GM12872 (cell line): ENCODE results near the gene NR0B1.

Experiments
- TF ChIP-seq, protein P1 (sequence below): IDR thresholded peaks from 3 replicates; pipeline ENCODE4 v1.5.1; 2011; ENCODE audit warnings: low read depth, mild to moderate bottlenecking, low read length, moderate library complexity; ENCODE audit not compliant: insufficient read depth

Gene NR0B1

DNA sequence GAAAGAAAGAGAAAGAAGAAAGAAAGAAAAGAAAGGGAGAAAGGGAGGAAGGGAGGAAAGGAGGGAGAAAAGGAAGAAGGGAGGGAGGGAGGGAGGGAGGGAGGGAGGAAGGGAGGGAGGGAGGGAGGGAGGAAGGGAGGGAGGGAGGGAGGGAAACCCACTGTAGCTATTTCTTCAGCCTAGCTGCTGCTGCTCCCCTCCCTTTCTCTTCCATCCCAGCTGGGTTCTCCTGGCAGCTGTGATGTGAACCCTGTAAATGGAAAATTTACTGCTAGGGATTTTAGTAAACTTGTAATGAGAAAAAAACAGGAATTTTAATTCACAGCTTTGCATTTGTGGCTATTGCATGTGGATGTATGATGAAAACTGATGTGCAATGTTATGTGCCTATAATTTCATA, 8.0 kb downstream of the NR0B1 start:
- TF ChIP-seq, protein P1, sequence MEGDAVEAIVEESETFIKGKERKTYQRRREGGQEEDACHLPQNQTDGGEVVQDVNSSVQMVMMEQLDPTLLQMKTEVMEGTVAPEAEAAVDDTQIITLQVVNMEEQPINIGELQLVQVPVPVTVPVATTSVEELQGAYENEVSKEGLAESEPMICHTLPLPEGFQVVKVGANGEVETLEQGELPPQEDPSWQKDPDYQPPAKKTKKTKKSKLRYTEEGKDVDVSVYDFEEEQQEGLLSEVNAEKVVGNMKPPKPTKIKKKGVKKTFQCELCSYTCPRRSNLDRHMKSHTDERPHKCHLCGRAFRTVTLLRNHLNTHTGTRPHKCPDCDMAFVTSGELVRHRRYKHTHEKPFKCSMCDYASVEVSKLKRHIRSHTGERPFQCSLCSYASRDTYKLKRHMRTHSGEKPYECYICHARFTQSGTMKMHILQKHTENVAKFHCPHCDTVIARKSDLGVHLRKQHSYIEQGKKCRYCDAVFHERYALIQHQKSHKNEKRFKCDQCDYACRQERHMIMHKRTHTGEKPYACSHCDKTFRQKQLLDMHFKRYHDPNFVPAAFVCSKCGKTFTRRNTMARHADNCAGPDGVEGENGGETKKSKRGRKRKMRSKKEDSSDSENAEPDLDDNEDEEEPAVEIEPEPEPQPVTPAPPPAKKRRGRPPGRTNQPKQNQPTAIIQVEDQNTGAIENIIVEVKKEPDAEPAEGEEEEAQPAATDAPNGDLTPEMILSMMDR: no peak

DNA sequence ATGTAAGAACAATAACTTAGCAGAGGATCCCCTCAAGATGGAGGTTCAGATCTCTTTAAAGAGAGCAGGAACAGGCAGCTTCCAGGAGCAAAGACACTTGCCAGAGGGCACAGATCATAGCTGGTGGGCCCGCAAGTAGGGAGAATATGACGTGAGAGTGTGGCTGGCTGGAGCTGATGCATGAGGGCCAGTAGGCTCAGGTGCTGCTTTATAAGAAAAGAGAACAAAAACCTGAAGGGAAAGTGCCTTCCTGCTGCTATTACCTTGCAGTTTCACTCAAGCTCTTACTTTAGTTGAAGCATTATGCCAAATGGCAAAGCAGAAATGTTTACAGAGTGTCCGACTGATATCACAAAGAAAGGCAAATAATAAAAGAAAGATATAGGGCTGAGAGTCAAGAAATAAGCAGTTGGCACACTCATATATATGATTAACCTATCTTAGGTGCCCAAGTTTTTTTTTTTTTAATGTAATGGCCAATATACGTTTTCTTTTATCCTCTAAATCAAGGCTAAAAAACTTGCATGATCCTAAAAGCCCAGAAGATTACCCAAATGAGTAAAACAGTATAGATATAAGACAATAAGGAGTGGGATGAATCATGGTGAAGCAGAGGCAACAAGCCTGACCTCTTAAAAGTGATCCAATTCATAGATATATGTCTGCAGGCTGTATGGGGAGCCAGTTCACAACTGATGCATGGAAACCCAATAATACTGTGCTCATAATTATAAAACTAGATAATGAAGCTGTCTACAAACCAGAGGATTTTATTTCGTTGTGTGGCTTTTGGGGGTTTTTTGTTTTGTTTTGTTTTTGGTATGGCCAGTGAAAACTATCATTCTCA, 12.6 kb downstream of the NR0B1 start:
- TF ChIP-seq, protein P1: no peak

DNA sequence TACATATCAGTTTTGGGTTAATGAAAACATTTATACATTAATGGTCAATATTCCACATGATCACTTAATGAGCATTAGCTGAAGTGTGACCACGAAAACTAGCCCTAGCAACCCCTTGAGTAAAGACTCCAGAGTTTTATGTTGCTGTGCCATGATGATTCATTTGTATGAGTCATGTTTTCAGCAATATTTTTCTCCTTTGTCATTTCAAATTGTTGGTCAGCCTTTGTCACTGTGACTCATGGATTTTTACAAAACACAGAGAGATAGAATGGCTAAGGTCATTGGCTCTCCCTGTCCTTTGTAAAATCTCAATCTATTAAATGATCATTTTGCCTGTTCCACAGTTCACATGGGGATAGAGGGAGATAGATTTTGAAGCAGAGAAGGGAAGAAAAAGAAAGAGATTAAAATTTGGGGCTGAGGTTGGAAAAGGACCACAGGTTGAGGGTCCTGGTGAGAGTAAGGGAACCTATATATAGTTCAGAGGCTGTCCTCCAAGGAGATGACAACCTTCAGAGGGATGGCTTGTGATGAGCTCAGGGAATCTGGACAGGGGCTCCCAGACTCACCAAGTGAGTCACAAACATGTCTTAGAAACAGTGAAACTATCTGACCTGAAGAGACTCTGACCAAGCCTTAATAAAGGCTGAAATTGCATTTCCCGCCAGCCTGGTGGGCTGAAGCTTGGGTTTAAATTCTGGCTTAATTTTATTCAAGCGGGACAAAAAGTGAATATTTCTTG, 25.6 kb downstream of the NR0B1 start:
- TF ChIP-seq, protein P1: no peak

DNA sequence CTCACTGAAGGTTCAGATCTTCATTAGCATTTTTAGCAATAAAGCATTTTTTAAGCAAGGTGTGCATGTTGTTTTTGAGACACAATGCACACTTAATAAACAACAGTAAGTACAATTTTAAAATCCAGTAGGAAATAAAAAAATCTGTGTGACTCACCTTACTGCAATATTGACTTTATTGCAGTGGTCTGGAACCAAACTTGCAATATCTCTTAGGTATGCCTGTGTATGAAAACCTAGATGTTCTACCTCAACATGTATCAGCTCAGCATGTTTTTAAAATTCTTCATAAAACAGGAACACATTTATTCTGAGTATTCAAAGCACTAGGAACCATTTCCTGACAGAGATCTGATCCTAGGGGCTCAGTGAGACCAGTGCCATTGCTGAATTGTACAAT, 26.7 kb downstream of the NR0B1 start:
- TF ChIP-seq, protein P1: no peak

DNA sequence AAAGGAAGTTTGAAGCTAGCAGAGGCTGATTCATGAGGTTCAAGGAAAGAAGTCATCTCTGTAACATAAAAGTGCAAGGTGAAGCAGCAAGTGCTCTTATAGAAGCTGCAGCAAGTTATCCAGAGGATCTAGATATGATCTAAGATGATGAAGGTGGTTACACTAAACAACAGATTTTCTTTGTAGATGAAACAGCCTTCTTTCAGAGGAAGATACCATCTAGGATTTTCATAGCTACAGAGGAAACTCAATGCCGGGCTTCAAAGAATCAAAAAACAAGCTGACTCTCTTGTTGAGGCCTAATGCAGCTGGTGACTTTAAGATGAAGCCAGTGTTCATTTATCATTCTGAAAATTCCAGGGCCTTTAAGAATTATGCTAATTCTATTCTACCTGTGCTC, 28.8 kb downstream of the NR0B1 start:
- TF ChIP-seq, protein P1: no peak

DNA sequence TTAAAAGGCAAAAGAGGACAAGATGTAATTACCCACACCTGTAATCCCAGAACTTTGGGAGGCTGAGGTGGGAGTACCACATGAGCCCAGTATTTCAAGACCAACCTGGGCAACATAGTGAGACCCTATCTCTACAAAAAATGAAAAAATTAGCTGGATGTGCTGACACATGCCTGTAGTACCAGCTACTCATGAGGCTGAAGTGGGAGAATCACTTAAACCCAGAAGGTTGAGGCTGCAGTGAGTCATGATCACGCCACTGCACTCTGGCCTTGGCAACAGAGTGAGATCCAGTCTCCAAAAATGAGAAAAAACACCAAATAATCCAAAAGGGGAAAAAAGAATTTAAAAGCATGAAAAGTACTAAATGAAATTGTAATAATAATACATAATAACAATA, 30.8 kb downstream of the NR0B1 start:
- TF ChIP-seq, protein P1: no peak

DNA sequence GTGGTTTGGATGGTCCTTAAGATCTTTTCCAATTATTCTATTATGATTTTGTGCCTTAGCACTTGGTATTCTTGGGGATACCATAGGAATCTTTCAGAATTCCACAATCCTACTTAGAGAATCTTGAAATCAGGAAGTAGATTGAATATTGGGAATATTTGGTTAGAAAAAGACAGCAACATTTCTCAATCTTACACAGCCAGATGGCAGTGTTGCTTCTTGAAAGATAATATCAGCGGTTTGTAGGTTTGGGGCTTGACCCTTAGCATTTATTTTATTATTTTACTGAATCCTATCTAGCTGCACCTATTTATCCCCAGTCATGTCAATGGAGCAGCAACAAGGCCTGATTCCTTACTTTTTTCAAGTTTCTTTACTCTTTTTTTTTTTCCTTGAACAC, 33.7 kb downstream of the NR0B1 start:
- TF ChIP-seq, protein P1: 0 out of 3 replicates have a peak, but pooled peaks have one; percentile 4
